ENCODE measurements around the gene CEACAM20.

CEACAM20 gene

GRCh38 chr19:44527554-44527953 lies 1.9 kb downstream of the CEACAM20 start:
- no peak for TF ChIP-seq FOXA1 (IDR thresholded peaks at IDR 0.05)
- no peak for DNase-seq (ENCODE audit: extremely low spot score)
- ChIA-PET POLR2A (no interaction called here), CTCF (no interaction called here)

GRCh38 chr19:44525721-44526430 lies 3.6 kb downstream of the CEACAM20 start:
- ChIA-PET CTCF (interaction anchor here (0.8 kb wide), 1 partner anchor 45 kb away, joined by 3 read pairs; no protein-coding TSS in a partner anchor), POLR2A (no interaction called here)
- no peak for DNase-seq (ENCODE audit: extremely low spot score)
- TF ChIP-seq ARNT (IDR thresholded peaks at IDR 0.05) (no peak), SUZ12 (IDR thresholded peaks at IDR 0.05) (no peak), PKNOX1 (IDR thresholded peaks at IDR 0.05) (no peak), L3MBTL2 (conservative IDR thresholded peaks at IDR 0.05) (no peak), ZNF384 (IDR thresholded peaks at IDR 0.05) (no peak), FOXA1 (IDR thresholded peaks at IDR 0.05) (no peak)

- no peak for DNase-seq (ENCODE audit: extremely low spot score)
- no peak for TF ChIP-seq CTBP1 (IDR thresholded peaks at IDR 0.05; ENCODE audit: borderline replicate concordance)
- no peak for TF ChIP-seq L3MBTL2 (conservative IDR thresholded peaks at IDR 0.05)
- no peak for TF ChIP-seq LEF1 (IDR thresholded peaks at IDR 0.05; ENCODE audit: borderline replicate concordance)
- no peak for TF ChIP-seq NFRKB (IDR thresholded peaks at IDR 0.05)
- TF ChIP-seq HDGF (IDR thresholded peaks at IDR 0.05; ENCODE audit: borderline replicate concordance): no peak
- no peak for TF ChIP-seq FOXK2 (IDR thresholded peaks at IDR 0.05)
- CTCF ChIA-PET: no interaction called here
- POLR2A ChIA-PET: no interaction called here
These were observed 8.1 kb downstream of the CEACAM20 start for GRCh38 chr19:44521370-44521769.

- CTCF ChIA-PET: no interaction called here
- DNase-seq (ENCODE audit: extremely low spot score): no peak
- TF ChIP-seq SUZ12 (IDR thresholded peaks at IDR 0.05) (no peak), BHLHE40 (IDR thresholded peaks at IDR 0.05; ENCODE audit: borderline replicate concordance) (no peak), CTBP1 (IDR thresholded peaks at IDR 0.05; ENCODE audit: borderline replicate concordance) (no peak), TARDBP (IDR thresholded peaks at IDR 0.05) (no peak), LEF1 (IDR thresholded peaks at IDR 0.05; ENCODE audit: borderline replicate concordance) (no peak), ELF4 (IDR thresholded peaks at IDR 0.05) (no peak)
- POLR2A ChIA-PET: no interaction called here
These were observed 12.3 kb downstream of the CEACAM20 start for GRCh38 chr19:44517146-44517545.

- ChIA-PET CTCF (no interaction called here), POLR2A (no interaction called here)
- no peak for DNase-seq (ENCODE audit: extremely low spot score)
- TF ChIP-seq LEF1 (IDR thresholded peaks at IDR 0.05; ENCODE audit: borderline replicate concordance) (no peak), ARNT (IDR thresholded peaks at IDR 0.05) (no peak), ELF4 (IDR thresholded peaks at IDR 0.05) (no peak), NFRKB (IDR thresholded peaks at IDR 0.05) (no peak), FOXA1 (IDR thresholded peaks at IDR 0.05) (no peak), SUZ12 (IDR thresholded peaks at IDR 0.05) (no peak), PKNOX1 (IDR thresholded peaks at IDR 0.05) (no peak), HDGF (IDR thresholded peaks at IDR 0.05; ENCODE audit: borderline replicate concordance) (no peak), BHLHE40 (IDR thresholded peaks at IDR 0.05; ENCODE audit: borderline replicate concordance) (no peak), TARDBP (IDR thresholded peaks at IDR 0.05) (no peak), FOXM1 (IDR thresholded peaks at IDR 0.05; ENCODE audit: borderline replicate concordance) (no peak), SP1 (IDR thresholded peaks at IDR 0.05) (no peak), CTBP1 (IDR thresholded peaks at IDR 0.05; ENCODE audit: borderline replicate concordance) (no peak), ZNF384 (IDR thresholded peaks at IDR 0.05) (no peak), FOXK2 (IDR thresholded peaks at IDR 0.05) (no peak), L3MBTL2 (conservative IDR thresholded peaks at IDR 0.05) (no peak)
These were observed 13.6 kb downstream of the CEACAM20 start for GRCh38 chr19:44515907-44516306.

- TF ChIP-seq HDGF (IDR thresholded peaks at IDR 0.05; ENCODE audit: borderline replicate concordance) (no peak), ARNT (IDR thresholded peaks at IDR 0.05) (no peak), NFRKB (IDR thresholded peaks at IDR 0.05) (no peak), FOXM1 (IDR thresholded peaks at IDR 0.05; ENCODE audit: borderline replicate concordance) (no peak), ZNF384 (IDR thresholded peaks at IDR 0.05) (no peak), PKNOX1 (IDR thresholded peaks at IDR 0.05) (no peak), TARDBP (IDR thresholded peaks at IDR 0.05) (no peak), SP1 (IDR thresholded peaks at IDR 0.05) (no peak), BHLHE40 (IDR thresholded peaks at IDR 0.05; ENCODE audit: borderline replicate concordance) (no peak)
- ChIA-PET POLR2A (no interaction called here), CTCF (no interaction called here)
These were observed 14.4 kb downstream of the CEACAM20 start for GRCh38 chr19:44515031-44515430.

More at GRCh38 chr19:44515031-44515430, 14.4 kb downstream of the CEACAM20 start:
- no peak for DNase-seq (ENCODE audit: extremely low spot score)
